IMR-90 (cell line): Measurements from ENCODE around the gene PRDM1.

Experiments
- BHLHE40 ChIP-seq: fragments of 150-350 bp; IDR thresholded peaks from 2 replicates; pipeline ENCODE4 v1.6.1; 2016; ENCODE audit warnings: mild to moderate bottlenecking, low read depth, low read length
- CHD1 ChIP-seq: IDR thresholded peaks from 2 replicates; pipeline ENCODE4 v1.6.1; 2012; ENCODE audit warnings: low read depth, low read length, improper control_type of control experiment
- CTCF ChIP-seq: conservative IDR thresholded peaks from 2 replicates; pipeline ENCODE4 v1.5.1; 2012; ENCODE audit warnings: mild to moderate bottlenecking, low read depth, low read length, improper control_type of control experiment
- ELK1 ChIP-seq: fragments of 150-350 bp; IDR thresholded peaks from 2 replicates; pipeline ENCODE4 v1.6.1; 2016; ENCODE audit warnings: low read depth, mild to moderate bottlenecking, low read length, moderate library complexity, borderline replicate concordance
- MAZ ChIP-seq: IDR thresholded peaks from 2 replicates; pipeline ENCODE4 v1.6.1; 2012; ENCODE audit warnings: low read depth, mild to moderate bottlenecking, low read length, improper control_type of control experiment, moderate library complexity, borderline replicate concordance
- NFE2L2 ChIP-seq: fragments of 150-350 bp; IDR thresholded peaks from 2 replicates; pipeline ENCODE4 v1.6.1; 2016; ENCODE audit warnings: low read depth, mild to moderate bottlenecking, low read length
- POLR2A ChIP-seq: IDR thresholded peaks from 2 replicates; pipeline ENCODE4 v1.6.1; 2012; ENCODE audit warnings: mild to moderate bottlenecking, low read depth, low read length
- RAD21 ChIP-seq: IDR thresholded peaks from 2 replicates; pipeline ENCODE4 v1.6.1; 2012; ENCODE audit warnings: low read length, improper control_type of control experiment
- SMC3 ChIP-seq: fragments of 150-350 bp; IDR thresholded peaks from 2 replicates; pipeline ENCODE4 v1.6.1; 2016; ENCODE audit warnings: low read depth, mild to moderate bottlenecking, antibody characterized with exemption, low read length, moderate library complexity

- TF ChIP-seq CTCF = no peak
- no peak for TF ChIP-seq CHD1
- TF ChIP-seq NFE2L2 = no peak
- TF ChIP-seq POLR2A = no peak
- TF ChIP-seq MAZ = no peak
- TF ChIP-seq RAD21 = no peak
- TF ChIP-seq ELK1 = no peak
- no peak for TF ChIP-seq BHLHE40
- no peak for TF ChIP-seq SMC3
Measured at GRCh38 chr6:106076139-106076538, 10.0 kb upstream of the PRDM1 start.
